Liver (tissue), 3 donors: ENCODE results near the gene ANKRD33B.

Experiments used
- CTCF ChIP-seq: fragments of 150-350 bp; IDR thresholded peaks from 2 replicates; pipeline ENCODE4 v1.5.1; 2017; ENCODE audit warnings: improper control_type of control experiment, low read depth, low read length; ENCODE audit not compliant: missing input control
- GABPA ChIP-seq, 2 donors: IDR thresholded peaks in 1 of 2; conservative IDR thresholded peaks in 1 of 2; 2 replicates each; pipeline ENCODE4 v1.6.1; 2016; ENCODE audit warnings: antibody characterized with exemption in 2 of 2, mild to moderate bottlenecking in 1 of 2, moderate library complexity in 1 of 2
- JUND ChIP-seq, 2 donors: IDR thresholded peaks; 2 replicates each; pipeline ENCODE4 v1.6.1; 2016; ENCODE audit warnings: antibody characterized with exemption in 2 of 2
- RAD21 ChIP-seq, 2 donors: IDR thresholded peaks; 2 replicates each; pipeline ENCODE4 v1.6.1; 2016; ENCODE audit warnings: antibody characterized with exemption in 2 of 2, mild to moderate bottlenecking in 2 of 2
- REST ChIP-seq: IDR thresholded peaks from 2 replicates; pipeline ENCODE4 v1.6.1; 2016; ENCODE audit warnings: antibody characterized with exemption, mild to moderate bottlenecking
- TAF1 ChIP-seq: conservative IDR thresholded peaks from 2 replicates; pipeline ENCODE4 v1.6.1; 2016; ENCODE audit warnings: antibody characterized with exemption, mild to moderate bottlenecking
- TF ChIP-seq, protein P1 (sequence below): IDR thresholded peaks from 2 replicates; pipeline ENCODE4 v1.6.1; 2016; ENCODE audit warnings: antibody characterized with exemption
- donor health status: healthy.
- donor health status: healthy.

GRCh38 chr5:10674582-10674981 is 110.7 kb downstream of the ANKRD33B start:
- no peak for TF ChIP-seq CTCF
- TF ChIP-seq RAD21 (IDR thresholded peaks at IDR 0.05): no peak
- TF ChIP-seq JUND (IDR thresholded peaks at IDR 0.05): no peak
- TF ChIP-seq GABPA (IDR thresholded peaks at IDR 0.05 in 1 of 2, conservative IDR thresholded peaks at IDR 0.05 in 1 of 2): no peak
- no peak for TF ChIP-seq REST
- TF ChIP-seq TAF1: no peak
- TF ChIP-seq, protein P1, sequence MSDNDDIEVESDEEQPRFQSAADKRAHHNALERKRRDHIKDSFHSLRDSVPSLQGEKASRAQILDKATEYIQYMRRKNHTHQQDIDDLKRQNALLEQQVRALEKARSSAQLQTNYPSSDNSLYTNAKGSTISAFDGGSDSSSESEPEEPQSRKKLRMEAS: no peak
